IPS DF 6.9 (cell line): ENCODE results near the gene NMT2.

Source experiments
- DNase-seq: peaks from one replicate; pipeline ENCODE4 v3.0.0-alpha.2; 2013; ENCODE audit warnings: low read depth, low spot score
- H3K27ac ChIP-seq: one replicate; pipeline ENCODE4 v1.5.1; 2013; ENCODE audit warnings: low read length, control low read depth
- H3K27me3 ChIP-seq: 2 replicates; pipeline ENCODE4 v1.6.1; 2013; ENCODE audit warnings: mild to moderate bottlenecking, low read length; ENCODE audit not compliant: control insufficient read depth, insufficient read depth
- H3K36me3 ChIP-seq: 2 replicates; pipeline ENCODE4 v1.6.1; 2013; ENCODE audit warnings: low read length; ENCODE audit not compliant: control insufficient read depth, insufficient read depth
- H3K4me1 ChIP-seq: 2 replicates; pipeline ENCODE4 v1.6.1; 2013; ENCODE audit warnings: low read length; ENCODE audit not compliant: control insufficient read depth, insufficient read depth
- H3K4me3 ChIP-seq: 2 replicates; pipeline ENCODE4 v1.5.1; 2013; ENCODE audit warnings: mild to moderate bottlenecking, low read length
- H3K9me3 ChIP-seq: 2 replicates; pipeline ENCODE4 v1.6.1; 2013; ENCODE audit warnings: low read length, inconsistent platforms; ENCODE audit not compliant: control insufficient read depth, insufficient read depth
- WGBS: extraction: QIAGEN DNeasy Blood & Tissue Kit; methylation state at CpG from one replicate; pipeline ENCODE4 v1.1.7; 2013; ENCODE audit warnings: mixed read lengths, missing lambda C conversion rate; ENCODE audit not compliant: insufficient read length, insufficient coverage; 5-methylcytosine and 5-hydroxymethylcytosine counted together

Gene NMT2

DNA sequence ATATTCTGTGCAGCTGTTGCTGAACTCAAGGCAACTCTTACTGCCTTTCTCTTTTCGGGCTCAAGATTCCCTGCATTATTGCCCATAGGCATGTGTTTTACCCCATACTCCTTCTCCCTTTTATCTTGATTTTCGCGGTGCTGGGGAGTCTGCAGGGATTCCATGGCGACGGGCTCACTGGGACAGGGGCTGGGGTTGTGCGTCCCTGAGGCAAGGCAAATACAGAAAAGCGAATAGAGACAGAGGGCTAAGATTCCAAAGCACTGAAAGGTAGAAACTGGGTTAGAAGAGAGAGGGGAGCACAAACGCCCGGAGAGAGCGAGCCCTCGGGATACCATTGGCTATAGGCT is 71.9 kb downstream of the NMT2 start:
- Histone ChIP-seq H3K4me3 (peak overlapping the region; percentile 92; the same call in 1 of the 2 replicates), H3K4me1 (no peaks in the 10 kb centered on the region), H3K9me3 (no peaks in the 10 kb centered on the region), H3K27me3 (no peaks in the 10 kb centered on the region), H3K27ac (no peak overlapping the region), H3K36me3 (no peaks in the 10 kb centered on the region)
- no CpG with 5 or more reads among the region's 11 CpGs for WGBS
- no peak for DNase-seq

DNA sequence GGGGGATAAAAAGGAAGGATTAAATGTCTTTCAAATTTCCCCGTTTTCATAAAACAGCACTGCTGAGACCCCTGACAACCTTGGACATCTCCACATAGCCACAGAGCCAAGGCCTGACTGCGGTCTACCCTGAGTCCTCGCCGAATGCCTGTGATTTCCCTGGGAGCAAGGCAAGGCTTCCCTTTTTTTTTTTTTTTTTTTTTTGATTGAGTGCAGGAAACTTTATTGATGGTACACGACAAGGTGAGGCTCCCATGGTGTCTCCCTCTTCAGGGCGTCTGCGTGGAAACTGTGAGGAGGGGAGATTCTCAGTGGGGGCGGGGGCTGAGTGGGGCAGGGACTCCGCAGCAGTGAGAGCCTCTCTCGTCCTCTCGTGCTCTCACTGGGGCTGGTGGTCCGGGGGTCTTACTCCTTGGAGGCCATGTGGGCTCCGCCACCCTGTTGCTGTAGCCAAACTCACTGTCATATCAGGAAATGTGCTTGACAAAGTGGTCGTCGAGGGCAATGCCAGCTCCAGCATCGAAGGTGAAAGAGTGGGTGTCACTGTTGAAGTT is 75.6 kb downstream of the NMT2 start:
- Histone ChIP-seq H3K9me3 (no peaks in the 10 kb centered on the region), H3K4me3 (no peak overlapping the region), H3K27me3 (no peaks in the 10 kb centered on the region), H3K4me1 (no peaks in the 10 kb centered on the region), H3K36me3 (no peaks in the 10 kb centered on the region), H3K27ac (no peak overlapping the region)
- DNase-seq, result no peak
- no CpG with 5 or more reads among the region's 16 CpGs for WGBS

DNA sequence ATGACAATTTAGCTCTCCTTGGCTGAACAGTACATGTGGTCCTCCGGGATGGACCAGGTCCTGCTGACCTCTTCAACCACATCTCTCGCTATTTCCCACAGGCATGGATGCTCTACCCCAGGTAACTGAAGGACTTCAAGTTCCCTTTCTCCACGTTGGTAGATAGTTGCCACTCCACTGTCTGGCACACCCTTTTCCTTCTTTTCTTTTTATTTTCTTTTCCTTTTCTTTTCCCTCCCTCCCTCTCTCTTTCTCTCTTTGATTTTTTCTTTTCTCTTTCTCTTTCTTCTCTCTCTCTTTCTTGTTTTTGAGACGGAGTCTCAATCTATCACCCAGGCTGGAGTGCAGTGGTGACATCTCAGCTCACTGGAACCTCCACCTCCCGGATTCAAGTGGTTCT is 77.1 kb downstream of the NMT2 start:
- H3K36me3 ChIP-seq, result no peaks in the 10 kb centered on the region

DNA sequence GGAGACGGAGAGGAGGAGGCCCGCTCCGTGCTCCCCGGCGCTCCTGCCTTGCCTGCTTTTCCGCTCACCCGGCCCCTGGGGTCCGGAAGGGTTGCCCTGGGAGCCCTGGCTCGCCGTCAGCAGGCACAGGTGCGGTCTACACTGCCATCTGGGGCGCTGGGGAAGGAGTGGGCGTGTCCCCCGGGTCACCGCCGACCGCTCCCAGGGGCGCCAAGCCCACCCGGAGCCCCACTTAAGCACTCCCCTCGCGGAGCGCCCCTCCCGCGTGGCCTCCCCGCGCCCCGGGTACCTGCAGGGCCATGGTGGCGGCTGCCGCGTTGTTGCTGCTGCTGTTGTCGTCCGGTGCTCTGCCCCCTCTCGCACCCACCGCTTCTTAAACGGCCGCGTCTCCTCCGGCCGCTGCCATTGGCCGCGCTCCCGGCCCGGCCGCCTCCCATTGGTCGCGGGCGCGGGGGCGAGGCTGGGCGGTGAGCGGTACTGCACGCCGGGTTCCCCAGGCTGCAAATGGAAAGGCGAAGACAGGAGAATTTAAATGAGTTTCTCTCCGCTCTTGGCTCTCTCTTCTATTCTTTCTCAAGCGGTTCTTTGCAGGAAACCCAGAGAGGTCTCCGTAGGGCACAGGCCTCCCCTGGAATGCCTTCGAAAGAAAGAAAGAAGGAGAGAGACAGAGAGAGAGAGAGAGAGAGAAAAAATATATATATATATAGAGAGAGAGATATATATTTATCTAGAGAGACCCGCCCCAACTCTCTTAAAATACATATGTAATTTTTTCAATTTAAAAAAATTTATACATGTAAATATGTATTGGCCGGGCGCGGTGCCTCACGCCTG is 79.8 kb downstream of the NMT2 start, which contains the start of gene ACBD7:
Gene ACBD7 (minus strand): TSS at position 349 of the 834 bp plus-strand sequence. CDS start 48 bp downstream, at position 301.
- H3K36me3 ChIP-seq, result no peaks in the 10 kb centered on the region
- WGBS, result no CpG with 5 or more reads among the region's 63 CpGs
- H3K9me3 ChIP-seq, result no peaks in the 10 kb centered on the region
- H3K4me3 ChIP-seq, result peak within 1 kb of the TSS; percentile 68; the same call in 1 of the 2 replicates
- H3K27me3 ChIP-seq, result no peaks in the 10 kb centered on the region
- H3K4me1 ChIP-seq, result no peaks in the 10 kb centered on the region
- DNase-seq, result no peak
- no peak within 1 kb of the TSS for H3K27ac ChIP-seq

More for the DNA sequence above, 77.1 kb downstream of the NMT2 start:
- Histone ChIP-seq H3K4me3 (no peak overlapping the region), H3K27me3 (no peaks in the 10 kb centered on the region), H3K27ac (no peak overlapping the region), H3K4me1 (no peaks in the 10 kb centered on the region), H3K9me3 (no peaks in the 10 kb centered on the region)
- WGBS, result no CpG with 5 or more reads among the region's 5 CpGs
- no peak for DNase-seq

DNA sequence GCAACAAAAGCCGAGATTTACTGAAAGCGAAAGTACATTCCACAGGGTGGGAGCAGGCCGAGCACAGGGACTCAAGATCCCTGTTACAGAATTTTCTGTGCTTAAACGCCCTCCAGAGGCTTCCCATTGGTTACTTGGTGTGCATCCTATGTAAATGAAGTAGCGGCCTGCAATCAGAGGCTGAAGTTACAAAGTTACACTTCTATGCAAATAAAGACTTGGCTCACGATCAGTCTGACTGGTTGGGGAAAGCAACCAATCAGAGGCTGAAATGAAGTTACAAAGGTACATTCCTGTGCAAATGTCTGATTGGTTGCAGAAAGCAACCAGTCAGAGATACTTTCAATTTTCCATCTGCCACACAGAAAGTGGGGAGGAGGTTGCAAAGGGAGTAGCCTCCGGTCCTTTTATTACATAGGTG is 84.0 kb downstream of the NMT2 start:
- WGBS, result no CpG with 5 or more reads among the region's 7 CpGs
- no peak overlapping the region for H3K27ac ChIP-seq
- peak; percentile 20 for DNase-seq
- H3K4me1 ChIP-seq, result no peaks in the 10 kb centered on the region
- no peaks in the 10 kb centered on the region for H3K9me3 ChIP-seq
- H3K4me3 ChIP-seq, result no peak overlapping the region
- no peaks in the 10 kb centered on the region for H3K27me3 ChIP-seq
- H3K36me3 ChIP-seq, result no peaks in the 10 kb centered on the region

DNA sequence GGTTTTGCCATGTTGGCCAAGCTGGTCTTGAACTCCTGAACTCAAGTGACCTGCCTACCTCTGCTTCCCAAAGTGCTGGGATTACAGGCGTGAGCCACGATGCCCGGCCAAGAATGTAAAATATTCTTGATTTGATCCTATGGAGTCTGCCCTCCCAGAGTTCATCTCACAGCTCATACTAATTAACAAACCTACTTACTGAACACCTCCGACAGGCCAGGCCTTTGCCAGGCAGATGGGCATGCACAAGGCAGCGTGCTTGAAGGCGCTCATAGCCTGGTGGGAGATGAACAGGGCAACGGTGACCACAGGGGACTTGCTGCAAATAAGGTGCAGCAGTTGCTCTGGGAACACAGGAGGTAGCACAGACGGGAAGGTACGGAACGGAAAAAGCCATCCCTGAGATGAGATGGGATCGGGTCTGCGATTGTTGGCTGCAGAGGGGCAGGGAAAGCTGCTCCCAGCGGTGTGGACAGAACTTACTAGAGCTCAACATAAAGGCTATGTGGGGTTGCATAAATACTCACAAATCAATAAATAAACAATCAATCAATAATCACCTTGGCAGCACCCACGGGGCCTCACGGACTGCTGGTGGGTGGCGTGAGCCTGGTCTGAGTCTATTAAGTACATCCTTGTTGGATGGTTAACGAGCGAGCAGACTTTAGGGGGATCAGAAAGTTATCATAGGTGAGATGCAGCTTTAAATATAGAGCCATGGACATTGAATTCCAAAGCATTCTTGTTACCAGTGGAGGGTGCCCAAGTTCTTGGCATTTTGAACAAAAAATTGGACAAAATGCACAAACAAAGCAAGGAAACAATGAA is 84.6 kb downstream of the NMT2 start:
- Histone ChIP-seq H3K4me1 (no peaks in the 10 kb centered on the region), H3K36me3 (no peaks in the 10 kb centered on the region), H3K27ac (no peak overlapping the region), H3K9me3 (no peaks in the 10 kb centered on the region), H3K4me3 (no peak overlapping the region), H3K27me3 (no peaks in the 10 kb centered on the region)
- DNase-seq, result no peak
- WGBS, result no CpG with 5 or more reads among the region's 18 CpGs

DNA sequence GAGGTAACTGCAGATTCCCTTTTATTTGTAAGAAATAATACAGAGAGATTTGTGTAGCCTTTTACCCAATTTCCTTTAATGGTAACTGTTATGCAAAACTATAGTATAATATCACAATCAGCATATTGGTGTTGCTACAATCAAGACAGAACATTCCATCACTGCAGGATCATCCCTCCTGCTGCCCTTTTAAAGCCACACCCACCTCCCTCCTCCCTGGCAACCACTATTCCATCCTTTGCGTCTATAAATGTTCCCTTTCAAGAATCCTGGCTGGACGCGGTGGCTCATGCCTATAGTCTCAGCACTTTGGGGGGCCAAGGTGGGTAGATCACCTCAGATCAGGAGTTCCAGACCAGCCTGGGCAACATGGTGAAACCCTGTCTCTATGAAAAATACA is 93.1 kb downstream of the NMT2 start:
- no CpG with 5 or more reads among the region's 3 CpGs for WGBS
- no peaks in the 10 kb centered on the region for H3K27me3 ChIP-seq
- H3K4me3 ChIP-seq, result no peak overlapping the region
- DNase-seq, result no peak
- H3K4me1 ChIP-seq, result no peaks in the 10 kb centered on the region
- H3K27ac ChIP-seq, result no peak overlapping the region
- H3K36me3 ChIP-seq, result no peaks in the 10 kb centered on the region
- H3K9me3 ChIP-seq, result no peaks in the 10 kb centered on the region; the same call in 1 of the 2 replicates

DNA sequence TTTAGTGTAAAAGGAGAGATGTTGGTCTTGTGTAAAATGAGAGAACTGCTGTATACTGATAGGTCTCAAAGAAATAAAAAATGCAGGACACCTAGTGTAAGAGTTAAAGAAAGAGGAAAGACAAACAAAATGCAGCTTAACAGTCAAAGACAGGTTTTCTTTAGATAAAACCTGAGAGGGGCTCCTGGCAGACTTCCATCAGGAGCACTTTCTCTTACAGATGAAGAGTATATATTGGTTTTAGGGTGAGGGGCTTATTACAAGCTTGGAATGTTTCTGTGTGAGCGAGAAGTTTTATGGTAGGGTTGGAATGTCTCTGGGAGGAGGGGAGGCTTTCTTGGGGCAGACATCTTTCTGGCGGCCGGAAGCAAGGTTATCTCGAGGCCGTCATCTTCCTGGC is 96.1 kb downstream of the NMT2 start:
- Histone ChIP-seq H3K9me3 (no peaks in the 10 kb centered on the region; the same call in 1 of the 2 replicates), H3K27ac (no peak overlapping the region), H3K4me3 (no peak overlapping the region), H3K27me3 (no peaks in the 10 kb centered on the region), H3K4me1 (no peaks in the 10 kb centered on the region), H3K36me3 (no peaks in the 10 kb centered on the region)
- DNase-seq, result no peak
- no CpG with 5 or more reads among the region's 5 CpGs for WGBS

DNA sequence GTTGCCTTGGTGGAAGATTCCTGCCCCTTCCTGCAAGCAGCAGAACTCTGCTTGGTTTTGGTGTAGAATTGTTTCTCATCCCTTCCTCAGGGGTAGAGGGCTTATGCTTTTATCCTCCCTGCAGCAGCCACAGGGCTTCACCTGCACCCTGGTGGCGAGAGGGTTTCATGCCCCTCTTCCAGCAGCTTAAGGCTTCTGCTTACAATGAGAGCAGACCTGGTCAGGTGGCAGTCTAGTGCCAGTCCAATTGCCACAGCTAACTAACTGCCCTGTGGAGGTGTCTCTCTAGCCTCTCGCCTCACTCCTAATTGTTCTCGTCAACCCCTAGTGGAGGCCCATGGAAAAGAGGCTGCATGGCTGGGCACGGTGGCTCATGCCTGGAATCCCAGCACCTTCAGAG is 99.3 kb downstream of the NMT2 start:
- H3K27ac ChIP-seq, result no peak overlapping the region
- no peaks in the 10 kb centered on the region for H3K36me3 ChIP-seq
- no peak for DNase-seq
- H3K9me3 ChIP-seq, result no peaks in the 10 kb centered on the region; the same call in 1 of the 2 replicates
- H3K4me1 ChIP-seq, result no peaks in the 10 kb centered on the region
- no peaks in the 10 kb centered on the region for H3K27me3 ChIP-seq
- WGBS, result no CpG with 5 or more reads among the region's 4 CpGs
- no peak overlapping the region for H3K4me3 ChIP-seq

DNA sequence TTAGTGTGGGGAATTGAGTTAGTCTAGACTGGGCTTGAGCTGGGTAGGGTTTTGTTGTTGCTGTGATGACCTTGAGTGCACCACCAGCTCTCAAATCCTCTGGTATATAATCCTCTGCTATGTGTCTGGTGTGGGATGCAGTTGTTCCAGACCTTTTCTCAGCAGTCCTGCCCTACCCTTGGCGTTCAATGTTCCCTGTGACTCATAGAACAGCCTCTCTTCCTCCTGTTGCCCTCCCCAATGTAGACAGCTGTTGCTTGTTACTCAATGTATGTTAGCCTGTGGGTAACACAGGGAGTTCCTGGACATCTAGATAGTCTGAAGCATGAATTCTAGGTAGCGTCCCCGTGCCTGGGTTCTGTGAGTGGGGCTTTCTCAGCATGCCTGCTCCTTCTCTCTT is 99.7 kb downstream of the NMT2 start:
- H3K4me3 ChIP-seq, result no peak overlapping the region
- no peaks in the 10 kb centered on the region for H3K36me3 ChIP-seq
- no peaks in the 10 kb centered on the region for H3K4me1 ChIP-seq
- WGBS, result no CpG with 5 or more reads among the region's 3 CpGs
- DNase-seq, result no peak
- no peaks in the 10 kb centered on the region for H3K27me3 ChIP-seq
- H3K27ac ChIP-seq, result no peak overlapping the region
- H3K9me3 ChIP-seq, result no peaks in the 10 kb centered on the region; the same call in 1 of the 2 replicates
